CD4-positive, alpha-beta T cell treated with Interleukin-6 at 100 ng/mL for 8 hours (primary cell): ENCODE measurements around the gene MAN2B2.
A peak's percentile ranks its signal among the peaks of the same experiment; 100 is the strongest.

ENCODE experiments used
- DNase-seq: peaks from one replicate; pipeline ENCODE4 v3.0.0-alpha.2; 2020; ENCODE audit warnings: mixed read lengths, low spot score

The MAN2B2 gene

GRCh38 chr4:6546681-6547447 is 28.1 kb upstream of the MAN2B2 start:
- DNase-seq = peak; percentile 35

DNA sequence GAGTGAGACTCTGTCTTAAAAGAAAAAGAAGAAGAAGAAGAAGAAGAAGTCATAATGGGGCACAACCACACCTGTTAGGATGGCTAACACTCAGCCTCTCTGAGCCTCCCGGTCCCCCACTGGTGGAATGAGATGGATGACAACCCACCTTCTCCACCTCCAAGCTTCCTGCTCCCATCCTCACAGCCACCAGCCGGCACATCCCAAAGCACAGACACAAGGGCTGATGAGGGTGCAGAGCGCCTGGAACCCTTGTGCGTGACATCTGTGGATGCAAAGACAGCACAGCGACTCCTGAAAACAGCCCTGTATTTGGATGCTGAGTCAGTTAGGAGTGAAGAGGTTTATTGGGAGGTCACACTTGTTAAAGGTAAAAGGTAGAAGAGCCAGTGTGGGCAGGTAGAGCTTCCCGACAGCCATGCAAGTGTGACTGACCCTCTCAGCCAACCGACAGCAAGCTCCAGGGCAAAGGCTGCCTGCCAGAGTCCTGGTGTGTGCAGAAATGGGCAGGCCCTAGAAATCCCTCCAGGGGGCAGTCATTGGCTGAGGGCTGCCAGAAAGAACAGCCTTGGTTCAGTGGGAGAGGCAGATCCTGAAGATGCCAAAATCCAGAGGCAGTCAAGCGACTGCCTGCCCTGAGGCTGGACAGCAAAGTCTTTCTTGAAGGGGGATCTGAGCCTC is 26.6 kb upstream of the MAN2B2 start:
- DNase-seq = no peak

GRCh38 chr4:6548882-6549230 is 26.1 kb upstream of the MAN2B2 start:
- no peak for DNase-seq

DNA sequence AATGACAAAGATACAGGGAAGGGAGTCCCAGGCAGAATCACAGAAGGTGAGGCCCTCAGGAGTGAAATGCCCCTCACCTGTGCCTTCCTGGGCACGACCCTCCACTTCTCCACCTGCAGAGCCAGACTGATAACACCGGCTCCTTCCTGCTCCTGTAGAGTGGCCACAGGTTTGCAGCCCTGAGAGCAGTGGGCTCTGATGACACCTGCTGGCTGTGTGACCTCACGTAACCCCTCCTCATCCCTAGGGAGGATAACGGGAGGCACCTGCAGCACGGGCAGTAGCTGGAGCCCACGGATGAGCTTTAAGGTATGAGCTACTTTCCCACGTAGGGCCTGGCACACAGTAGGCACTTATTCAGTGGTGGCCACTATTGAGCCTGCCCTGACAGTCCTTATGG is 25.5 kb upstream of the MAN2B2 start:
- no peak for DNase-seq

DNA sequence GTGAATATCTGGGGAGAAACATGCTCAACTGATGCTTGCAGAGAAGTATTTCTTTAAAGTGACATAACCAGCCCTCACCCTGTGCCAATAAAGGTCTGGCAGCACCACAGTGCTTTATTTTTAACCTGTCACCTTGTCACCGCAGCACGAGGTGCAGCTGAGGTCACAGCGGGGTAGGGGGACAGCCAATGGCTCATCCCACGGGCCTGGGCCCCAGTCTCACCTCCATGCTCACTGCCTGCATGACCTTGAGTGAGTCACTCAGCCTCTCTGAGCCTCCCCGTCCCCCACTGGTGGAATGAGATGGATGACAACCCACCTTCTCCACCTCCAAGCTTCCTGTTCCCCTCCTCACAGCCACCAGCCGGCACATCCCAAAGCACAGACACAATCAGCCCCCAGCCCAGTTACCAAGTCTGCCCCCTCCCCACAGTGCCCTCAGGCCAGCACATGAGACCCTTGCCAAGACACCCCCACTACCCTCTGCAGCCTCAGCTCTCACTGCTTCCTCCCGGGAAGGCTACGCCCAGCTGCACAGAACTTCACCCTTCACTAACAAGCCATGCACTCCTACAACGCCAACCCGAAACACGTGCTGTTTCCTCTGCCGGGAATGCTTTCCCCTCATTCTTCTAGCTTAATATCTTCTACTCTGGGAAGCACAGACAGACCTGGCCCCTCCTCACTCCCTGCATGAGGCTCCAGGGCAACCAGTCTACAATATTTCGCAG is 24.9 kb upstream of the MAN2B2 start:
- no peak for DNase-seq

- DNase-seq = no peak
These were observed 24.2 kb upstream of the MAN2B2 start for GRCh38 chr4:6550821-6551220.

DNA sequence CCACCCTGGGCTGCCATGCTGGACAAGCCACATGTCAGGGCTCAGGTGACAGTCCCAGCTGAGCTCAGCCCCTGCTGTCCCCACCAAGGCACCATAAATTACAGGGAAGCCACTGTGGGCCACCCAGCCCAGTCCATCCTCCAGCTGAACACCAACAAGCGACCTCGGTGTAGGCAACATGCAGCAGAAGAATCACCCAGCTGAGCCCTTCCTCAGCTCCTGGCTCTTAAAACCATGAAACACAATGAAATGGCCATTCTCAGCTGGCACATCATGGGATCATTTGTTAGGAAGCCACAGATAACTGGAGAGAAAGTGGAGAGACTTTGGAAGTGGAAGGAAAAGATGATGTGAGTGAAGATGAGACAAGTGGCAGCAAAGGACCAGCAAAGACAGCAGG is 23.3 kb upstream of the MAN2B2 start:
- DNase-seq = no peak

DNA sequence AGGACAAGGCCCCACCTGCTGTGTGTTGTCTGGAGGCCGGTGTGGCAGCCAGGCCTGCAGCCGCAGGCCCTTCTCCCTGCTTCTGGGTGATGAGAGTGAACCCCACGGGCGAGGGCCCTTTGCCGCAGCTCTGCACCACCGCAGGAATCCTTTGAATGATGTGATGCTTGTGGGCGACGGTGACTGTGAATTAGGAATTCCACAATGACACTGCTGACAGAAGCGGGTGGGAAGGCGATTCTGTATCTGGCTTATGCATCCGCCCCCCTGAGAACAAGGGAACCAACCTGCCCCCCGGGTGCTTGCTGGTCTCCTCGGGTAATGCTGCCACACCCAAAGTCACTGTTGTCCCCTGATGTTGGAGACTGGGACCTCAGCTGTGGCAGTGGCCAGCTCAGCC is 19.5 kb upstream of the MAN2B2 start:
- no peak for DNase-seq

DNA sequence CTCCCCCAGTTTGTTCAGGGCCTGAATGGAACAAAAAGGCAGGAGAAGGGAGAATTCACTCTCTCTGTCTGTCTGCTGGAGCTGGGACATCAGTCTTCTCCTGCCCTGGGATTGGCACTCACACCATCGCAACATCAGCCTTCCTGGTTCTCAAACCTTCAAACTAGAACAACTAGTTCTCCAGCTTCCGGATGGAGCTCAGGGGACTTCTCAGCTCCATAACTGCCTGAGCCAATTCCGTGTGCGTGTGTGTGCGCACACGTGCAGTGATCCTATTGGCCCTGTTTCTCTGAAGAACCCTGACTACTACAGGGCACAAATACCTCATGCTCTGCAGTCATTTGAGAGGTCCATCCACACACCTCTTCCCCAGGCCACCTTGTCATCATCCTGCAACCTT is 18.7 kb upstream of the MAN2B2 start:
- no peak for DNase-seq

GRCh38 chr4:6557185-6557584 is 17.8 kb upstream of the MAN2B2 start:
- no peak for DNase-seq

DNA sequence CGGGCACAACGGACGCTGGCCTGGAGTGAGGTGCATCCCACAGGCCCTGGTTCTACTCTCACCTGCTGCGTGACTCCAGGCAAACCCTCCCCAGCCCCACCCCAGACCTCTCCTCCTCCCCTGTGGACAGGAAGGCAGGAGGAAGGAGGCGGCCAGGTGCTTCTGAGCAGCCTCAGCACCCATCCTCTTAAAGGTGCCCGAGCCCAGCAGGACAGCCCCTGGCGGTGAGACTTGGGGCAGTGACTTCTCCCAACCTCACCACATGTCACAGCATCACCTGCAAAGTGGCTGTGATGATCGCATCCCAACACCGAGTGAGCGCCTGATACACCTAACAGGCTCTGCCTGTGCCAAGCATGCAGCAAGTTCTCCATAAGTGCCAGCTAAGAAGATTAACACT is 17.1 kb upstream of the MAN2B2 start:
- DNase-seq = no peak

DNA sequence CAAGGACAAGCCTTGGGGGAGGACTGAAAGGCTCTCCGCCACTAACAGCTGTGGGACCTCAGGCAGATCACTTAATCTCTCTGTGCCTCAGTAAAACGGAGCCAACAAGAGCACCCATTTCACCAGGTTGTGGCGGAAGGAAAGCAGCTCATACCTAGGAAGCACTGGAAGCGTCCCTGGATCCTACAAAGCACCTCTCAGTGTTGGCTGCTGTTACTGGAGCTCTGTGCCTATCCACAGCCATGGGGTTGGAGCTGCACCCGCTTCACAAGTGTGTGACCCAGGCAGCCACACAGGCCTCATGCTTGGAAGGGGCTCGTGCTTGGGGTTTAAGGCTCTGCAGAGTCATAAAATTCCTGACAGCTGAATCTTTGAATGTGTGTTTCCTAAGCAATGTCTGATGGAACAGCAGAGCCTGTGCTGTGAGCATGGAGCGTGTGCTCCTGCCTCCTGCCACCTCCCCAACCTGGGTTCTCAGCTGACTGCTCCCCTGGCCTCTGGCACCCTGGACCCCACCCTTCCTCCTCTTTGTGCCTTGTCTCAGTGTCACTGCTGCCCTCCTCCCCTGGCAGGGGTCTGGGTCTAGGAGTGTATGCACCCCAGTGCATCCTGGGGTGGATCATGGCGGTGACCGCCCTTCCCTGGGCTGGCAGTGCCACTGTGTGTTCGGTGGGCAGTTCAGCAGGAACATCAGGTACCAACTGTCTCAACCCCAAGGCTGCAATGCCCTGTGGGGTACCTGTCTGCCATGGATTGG is 14.4 kb upstream of the MAN2B2 start:
- DNase-seq = no peak

- no peak for DNase-seq
These were observed 13.8 kb upstream of the MAN2B2 start for GRCh38 chr4:6561173-6561516.

DNA sequence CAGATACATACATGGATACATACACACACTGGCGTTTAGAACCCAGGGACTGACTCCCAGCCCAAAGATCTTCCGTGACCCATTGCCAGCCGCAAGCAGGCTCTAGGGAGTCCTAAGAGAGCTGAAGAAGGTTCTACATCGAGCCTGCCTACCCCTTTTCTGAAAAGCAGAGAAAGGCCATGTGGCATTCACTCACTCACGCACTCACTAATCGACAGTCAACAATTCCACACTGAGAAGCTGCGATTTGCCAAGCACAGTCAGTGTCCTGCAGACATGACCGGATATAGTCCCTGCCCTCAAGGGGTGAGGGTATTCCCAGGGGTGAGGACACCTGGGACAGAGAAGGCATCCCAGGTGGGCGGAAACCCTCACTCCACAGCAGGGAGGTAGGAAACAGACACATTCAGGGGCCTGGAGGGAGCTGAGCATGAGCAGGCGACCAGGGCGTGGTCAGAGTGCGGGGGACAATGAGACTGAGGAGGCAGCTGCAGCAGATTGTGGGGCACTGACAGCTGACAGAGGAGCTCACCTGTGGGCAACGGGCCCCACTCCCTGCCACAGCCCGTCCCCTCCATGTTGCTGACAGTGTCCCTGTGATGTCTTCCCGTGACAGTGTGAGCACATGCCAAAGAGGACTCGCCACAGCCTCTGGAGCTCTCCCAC is 13.2 kb upstream of the MAN2B2 start:
- no peak for DNase-seq

- DNase-seq = no peak
These were observed 11.8 kb upstream of the MAN2B2 start for GRCh38 chr4:6562931-6563901.

- no peak for DNase-seq
These were observed 10.9 kb upstream of the MAN2B2 start for GRCh38 chr4:6563935-6564645.

DNA sequence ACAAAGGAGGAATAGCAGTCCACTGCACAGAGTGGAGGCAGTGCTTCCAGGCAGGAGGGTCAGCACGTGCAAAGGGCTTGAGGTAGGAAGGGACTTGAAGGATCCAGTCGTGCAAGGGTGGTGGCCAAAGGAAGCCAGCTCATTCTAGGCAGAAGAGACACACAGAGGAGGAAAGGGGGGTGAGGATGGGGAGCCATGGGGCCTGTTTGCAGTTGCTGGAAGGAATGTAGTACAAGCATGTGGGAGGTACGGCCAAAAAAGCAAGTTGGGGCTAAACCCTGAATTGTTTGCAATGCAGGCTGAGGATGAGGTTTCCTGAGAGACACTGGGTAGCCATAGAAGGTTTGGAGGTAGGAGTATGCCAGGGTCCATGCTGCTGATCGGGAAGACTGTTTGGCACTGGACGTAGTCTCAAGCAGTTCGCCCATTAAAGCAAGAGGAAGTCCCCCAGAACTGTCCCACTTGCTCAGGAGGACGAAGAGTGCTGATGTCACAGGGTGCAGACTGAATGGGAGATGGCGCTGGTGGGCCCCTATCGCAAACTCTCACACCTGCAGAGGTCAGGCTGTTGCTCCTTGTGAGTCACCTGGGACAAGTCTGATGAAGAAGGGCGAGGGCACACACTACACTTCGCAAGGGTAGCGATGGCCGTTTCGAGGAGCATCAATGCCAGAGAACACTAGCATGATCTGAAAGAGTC is 9.1 kb upstream of the MAN2B2 start:
- DNase-seq = no peak

- no peak for DNase-seq
These were observed 8.4 kb upstream of the MAN2B2 start for GRCh38 chr4:6566391-6567190.

GRCh38 chr4:6567218-6567617 is 7.8 kb upstream of the MAN2B2 start:
- no peak for DNase-seq
